Fibroblast of lung (primary cell): Measurements from ENCODE around the gene SREBF1.

Source experiments
- EZH2 ChIP-seq: IDR thresholded peaks from 2 replicates; pipeline ENCODE4 v1.5.1; 2012; ENCODE audit warnings: low read length, control low read depth, mild to moderate bottlenecking; ENCODE audit errors: missing control alignments
- TF ChIP-seq, protein P1 (sequence below), 2 donors: IDR thresholded peaks in 1 of 2; conservative IDR thresholded peaks in 1 of 2; 1 replicate in 1 of 2; 2 replicates in 1 of 2; pipeline ENCODE4 v1.5.1; 2011 to 2012; ENCODE audit warnings: low read length in 2 of 2, control low read depth in 1 of 2, inconsistent platforms in 1 of 2, low read depth in 1 of 2, mild to moderate bottlenecking in 1 of 2

- TF ChIP-seq, protein P1, sequence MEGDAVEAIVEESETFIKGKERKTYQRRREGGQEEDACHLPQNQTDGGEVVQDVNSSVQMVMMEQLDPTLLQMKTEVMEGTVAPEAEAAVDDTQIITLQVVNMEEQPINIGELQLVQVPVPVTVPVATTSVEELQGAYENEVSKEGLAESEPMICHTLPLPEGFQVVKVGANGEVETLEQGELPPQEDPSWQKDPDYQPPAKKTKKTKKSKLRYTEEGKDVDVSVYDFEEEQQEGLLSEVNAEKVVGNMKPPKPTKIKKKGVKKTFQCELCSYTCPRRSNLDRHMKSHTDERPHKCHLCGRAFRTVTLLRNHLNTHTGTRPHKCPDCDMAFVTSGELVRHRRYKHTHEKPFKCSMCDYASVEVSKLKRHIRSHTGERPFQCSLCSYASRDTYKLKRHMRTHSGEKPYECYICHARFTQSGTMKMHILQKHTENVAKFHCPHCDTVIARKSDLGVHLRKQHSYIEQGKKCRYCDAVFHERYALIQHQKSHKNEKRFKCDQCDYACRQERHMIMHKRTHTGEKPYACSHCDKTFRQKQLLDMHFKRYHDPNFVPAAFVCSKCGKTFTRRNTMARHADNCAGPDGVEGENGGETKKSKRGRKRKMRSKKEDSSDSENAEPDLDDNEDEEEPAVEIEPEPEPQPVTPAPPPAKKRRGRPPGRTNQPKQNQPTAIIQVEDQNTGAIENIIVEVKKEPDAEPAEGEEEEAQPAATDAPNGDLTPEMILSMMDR (conservative IDR thresholded peaks at IDR 0.05 in 1 of 2, IDR thresholded peaks at IDR 0.05 in 1 of 2; ENCODE audit: low read depth in 1 of 2, low read length in 2 of 2) = no peak
- TF ChIP-seq EZH2 = no peak
Measured at GRCh38 chr17:17849147-17849820, 12.5 kb upstream of the SREBF1 start.
